ENCODE results near the gene SLC2A9.

DNA sequence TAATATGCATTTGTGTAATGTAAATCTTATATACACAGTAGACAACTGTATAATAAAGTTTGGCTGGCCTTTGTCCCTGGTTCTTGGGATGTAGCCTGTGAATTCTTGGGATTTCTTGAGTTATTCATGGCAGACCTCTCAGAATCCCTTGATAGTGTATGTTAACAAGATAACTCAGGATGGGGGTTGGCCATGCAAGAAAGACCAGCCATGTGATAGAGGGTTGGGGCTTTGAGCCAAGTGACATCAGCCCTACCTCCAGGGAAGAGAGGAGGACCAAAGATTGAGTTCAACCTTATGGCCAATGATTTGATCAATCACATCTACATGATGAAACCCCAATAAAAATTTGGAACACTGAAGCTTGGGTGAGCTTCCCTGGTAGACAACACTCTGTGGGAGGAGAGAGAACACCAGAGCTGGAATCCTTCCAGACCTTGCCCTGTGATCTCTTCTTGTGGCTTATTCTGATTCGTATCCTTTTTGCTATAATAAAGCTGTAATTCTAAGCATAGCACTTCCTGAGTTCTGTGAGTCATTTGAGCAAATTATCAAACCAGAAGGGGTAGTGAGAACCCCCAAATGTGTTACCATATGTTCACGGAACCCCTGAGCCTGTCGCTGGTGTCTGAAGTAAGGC, 11.3 kb downstream of the SLC2A9 start:
- TF ChIP-seq, protein P1, sequence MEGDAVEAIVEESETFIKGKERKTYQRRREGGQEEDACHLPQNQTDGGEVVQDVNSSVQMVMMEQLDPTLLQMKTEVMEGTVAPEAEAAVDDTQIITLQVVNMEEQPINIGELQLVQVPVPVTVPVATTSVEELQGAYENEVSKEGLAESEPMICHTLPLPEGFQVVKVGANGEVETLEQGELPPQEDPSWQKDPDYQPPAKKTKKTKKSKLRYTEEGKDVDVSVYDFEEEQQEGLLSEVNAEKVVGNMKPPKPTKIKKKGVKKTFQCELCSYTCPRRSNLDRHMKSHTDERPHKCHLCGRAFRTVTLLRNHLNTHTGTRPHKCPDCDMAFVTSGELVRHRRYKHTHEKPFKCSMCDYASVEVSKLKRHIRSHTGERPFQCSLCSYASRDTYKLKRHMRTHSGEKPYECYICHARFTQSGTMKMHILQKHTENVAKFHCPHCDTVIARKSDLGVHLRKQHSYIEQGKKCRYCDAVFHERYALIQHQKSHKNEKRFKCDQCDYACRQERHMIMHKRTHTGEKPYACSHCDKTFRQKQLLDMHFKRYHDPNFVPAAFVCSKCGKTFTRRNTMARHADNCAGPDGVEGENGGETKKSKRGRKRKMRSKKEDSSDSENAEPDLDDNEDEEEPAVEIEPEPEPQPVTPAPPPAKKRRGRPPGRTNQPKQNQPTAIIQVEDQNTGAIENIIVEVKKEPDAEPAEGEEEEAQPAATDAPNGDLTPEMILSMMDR (IDR thresholded peaks at IDR 0.05) = no peak
- TF ChIP-seq POLR2A (IDR thresholded peaks at IDR 0.05) = no peak
